B cell (primary cell): Measurements from ENCODE around the gene TMEM35A. TPM values are rescaled to one million over a fixed set of nuclear protein-coding genes. Genes with fewer than 3 reads are reported as not detected.
"Not testable (repeated sequence)": the region's sequence is repeated elsewhere in the genome, so short reads cannot be mapped to it uniquely, and the experiment has no call there.

Source experiments
- ATAC-seq: fragments of 200-7000 bp; cut with Tn5 transposase; one replicate; pipeline ENCODE4 v1.10.0; 2021; ENCODE audit warnings: low read depth, mild to moderate bottlenecking, moderate number of reproducible peaks, moderate library complexity
- CTCF ChIA-PET: fragments of 350-600 bp; sonication (Branson Sonifier 250); formaldehyde crosslinking; loops from one replicate; lab custom pipeline; 2021; ENCODE audit warnings: antibody characterized with exemption, inconsistent platforms; lab: Charles Lee
- POLR2A ChIA-PET: fragments of 350-600 bp; sonication (Branson Sonifier 250); formaldehyde crosslinking; loops from one replicate; lab custom pipeline; 2021; ENCODE audit warnings: antibody characterized with exemption; lab: Charles Lee
- DNase-seq: peaks from one replicate; pipeline ENCODE4 v3.0.0; 2013
- H2AFZ ChIP-seq: 2 replicates; pipeline ENCODE4 v1.6.1; 2012; ENCODE audit warnings: mild to moderate bottlenecking, low read depth, low read length; ENCODE audit not compliant: insufficient read depth, poor library complexity, severe bottlenecking
- H3K27ac ChIP-seq, 2 donors: 1 replicate in 1 of 2; 2 replicates in 1 of 2; pipeline ENCODE4 v1.5.1; 2012 to 2013; ENCODE audit warnings: low read length in 2 of 2, mild to moderate bottlenecking in 2 of 2, moderate library complexity in 1 of 2
- H3K27me3 ChIP-seq, 4 experiments: fragments of 200-600 bp in 1 of 4; sonication (generic) in 1 of 4; replicated peaks in 1 of 4; 1 replicate in 2 of 4; 2 replicates in 2 of 4; pipeline versions ENCODE4 v1.6.1 to v1.7.0; 2013 to 2016; ENCODE audit warnings: low read length in 3 of 4, mild to moderate bottlenecking in 2 of 4, mixed read lengths in 1 of 4, moderate library complexity in 1 of 4; ENCODE audit not compliant: insufficient read depth in 4 of 4, control insufficient read depth in 3 of 4; ENCODE audit errors: control extremely low read depth in 1 of 4
- H3K36me3 ChIP-seq, 2 experiments: replicated peaks in 1 of 2; 1 replicate in 1 of 2; 2 replicates in 1 of 2; pipeline versions ENCODE4 v1.6.1 to v1.7.1; 2013; ENCODE audit warnings: low read length in 1 of 2; ENCODE audit not compliant: insufficient read depth in 2 of 2, control insufficient read depth in 1 of 2; ENCODE audit errors: control extremely low read depth in 1 of 2, extremely low read depth in 1 of 2
- H3K4me1 ChIP-seq, 2 donors: fragments of 200-600 bp in 1 of 2; sonication (generic) in 1 of 2; 1 replicate in 1 of 2; 2 replicates in 1 of 2; pipeline versions ENCODE4 v1.5.1 to v1.6.1; 2013 to 2017; ENCODE audit warnings: low read length in 2 of 2; ENCODE audit not compliant: control insufficient read depth in 2 of 2, insufficient read depth in 2 of 2
- H3K4me2 ChIP-seq: replicated peaks from 2 replicates; pipeline ENCODE3; 2012; ENCODE audit warnings: mild to moderate bottlenecking, low read depth, low read length; ENCODE audit not compliant: poor library complexity, severe bottlenecking
- H3K4me3 ChIP-seq, 5 experiments: fragments of 200-600 bp in 1 of 5; sonication (generic) in 1 of 5; 1 replicate in 3 of 5; 2 replicates in 2 of 5; pipeline versions ENCODE4 v1.5.1 to v1.7.0; 2011 to 2016; ENCODE audit warnings: low read length in 4 of 5, mild to moderate bottlenecking in 4 of 5, low read depth in 2 of 5, control low read depth in 1 of 5, moderate library complexity in 1 of 5; ENCODE audit not compliant: insufficient read depth in 1 of 5; ENCODE audit errors: control extremely low read depth in 1 of 5, extremely low read depth in 1 of 5
- H3K79me2 ChIP-seq: fragments of 200-600 bp; sonication (generic); one replicate; pipeline ENCODE4 v1.6.0; 2016; ENCODE audit warnings: low read length; ENCODE audit not compliant: control insufficient read depth, insufficient read depth
- H3K9ac ChIP-seq: fragments of 200-600 bp; sonication (generic); 2 replicates; pipeline ENCODE4 v1.6.1; 2017; ENCODE audit warnings: mild to moderate bottlenecking, low read length, moderate library complexity
- H3K9me3 ChIP-seq, 3 donors: one replicate each; pipeline versions ENCODE4 v1.6.1 to v1.7.1; 2013; ENCODE audit warnings: low read length in 2 of 3; ENCODE audit not compliant: control insufficient read depth in 2 of 3, insufficient read depth in 1 of 3; ENCODE audit errors: control extremely low read depth in 1 of 3
- H4K20me1 ChIP-seq: 2 replicates; pipeline ENCODE4 v1.6.0; 2012; ENCODE audit warnings: mild to moderate bottlenecking, low read length; ENCODE audit not compliant: insufficient read depth, control insufficient read depth, poor library complexity, severe bottlenecking
- H3K27ac Mint-ChIP-seq: one replicate; pipeline ENCODE4 v1.8.0; 2021; ENCODE audit warnings: mixed read lengths
- H3K27me3 Mint-ChIP-seq: one replicate; pipeline ENCODE4 v1.8.0; 2021; ENCODE audit warnings: mixed read lengths
- H3K4me1 Mint-ChIP-seq: one replicate; pipeline ENCODE4 v1.8.0; 2021; ENCODE audit warnings: mixed read lengths
- H3K4me3 Mint-ChIP-seq: one replicate; pipeline ENCODE4 v1.8.0; 2021; ENCODE audit warnings: mixed read lengths
- H3K9me3 Mint-ChIP-seq: one replicate; pipeline ENCODE4 v1.8.0; 2022; ENCODE audit warnings: mixed read lengths; ENCODE audit not compliant: insufficient read depth
- EZH2 ChIP-seq: IDR thresholded peaks from 2 replicates; pipeline ENCODE4 v1.6.1; 2012; ENCODE audit warnings: borderline replicate concordance, low read depth, mild to moderate bottlenecking, moderate library complexity, low read length; ENCODE audit not compliant: insufficient read depth, poor library complexity, severe bottlenecking
- WGBS: methylation state at CpG from one replicate; pipeline ENCODE4 v1.1.5; 2013; ENCODE audit warnings: missing lambda C conversion rate; ENCODE audit not compliant: insufficient coverage; 5-methylcytosine and 5-hydroxymethylcytosine counted together
- intact Hi-C: fragments of 100-400 bp; cut with micrococcal nuclease; formaldehyde crosslinking; loops from one replicate; pipeline ENCODE4 v1.10.0; 2022
- polyA plus RNA-seq: library from polyadenylated mRNA; depleted of rRNA; stranded (reverse); fragments of >200 nt; gene quantifications from 2 replicates; pipeline ENCODE4 v1.2.3, GENCODE V29; 2012
- total RNA-seq, 2 donors: library from RNA; stranded (reverse); fragments of 120-200 nt in 1 of 2; gene quantifications; 1 replicate in 1 of 2; 2 replicates in 1 of 2; pipeline versions ENCODE4 v1.2.3 to v1.2.4, GENCODE V29; 2013 to 2022
- TF ChIP-seq, protein P1 (sequence below): fragments of 200-600 bp; IDR thresholded peaks from one replicate; pipeline ENCODE4 v1.8.0; 2022; ENCODE audit warnings: antibody characterized with exemption, mild to moderate bottlenecking

The TMEM35A gene
- total and polyA plus RNA-seq, 2 donors (not counting 1 experiment from before 2014, with no cell fraction given): not detected

DNA sequence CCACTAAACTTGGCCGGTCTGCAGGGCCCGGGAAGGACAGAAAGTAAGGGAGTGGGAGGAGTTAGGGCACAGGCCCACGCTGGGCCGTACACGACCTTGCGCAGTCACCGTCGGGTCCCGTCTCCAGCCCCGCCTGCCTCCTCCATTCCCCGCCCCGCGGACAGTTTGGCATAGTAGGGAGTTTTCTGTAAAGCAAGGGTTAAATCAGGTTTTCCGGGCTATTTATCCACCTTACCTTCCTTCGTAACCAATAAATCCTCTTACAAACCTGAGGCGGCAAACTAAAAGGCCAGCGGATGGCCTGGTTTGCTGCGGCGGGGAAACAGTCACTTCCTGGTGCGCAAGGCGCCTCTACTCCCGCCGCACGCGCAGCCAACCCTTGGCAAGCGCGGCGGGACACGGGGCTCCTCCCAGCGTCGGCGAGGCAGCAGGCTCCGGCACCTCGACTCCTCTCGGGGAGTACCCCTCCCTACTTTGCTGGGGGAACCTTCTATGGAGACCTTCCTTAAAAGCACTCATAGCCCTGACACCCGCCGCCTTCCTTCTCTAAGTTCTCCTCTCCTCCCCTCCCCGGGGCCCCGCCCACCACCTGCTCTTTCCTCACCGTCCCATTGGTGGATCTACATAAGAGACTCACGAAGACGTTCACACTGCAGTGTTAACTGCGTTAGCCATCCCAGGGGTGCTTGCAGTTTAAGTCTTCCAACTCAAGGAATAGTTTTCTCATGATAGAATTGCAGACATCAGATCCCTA is 27.0 kb upstream of the TMEM35A start, which contains the start of gene TRMT2B:
TRMT2B (minus strand) TSS at position 563 of the 754 bp plus-strand sequence. CDS start 9,822 bp downstream, outside the sequence.
- Histone ChIP-seq H3K4me2 (peak within 1 kb of the TSS; percentile 74), H2AFZ (peak within 1 kb of the TSS; percentile 85), H3K36me3 (peaks cover 0 to 6% of the 10 kb centered on the region in 2 experiments), H3K27me3 (no peaks in the 10 kb centered on the region), H3K4me1 (peaks cover 7 to 13% of the 10 kb centered on the region in 2 donors), H3K27ac (peak within 1 kb of the TSS; percentile 59 to 86), H4K20me1 (no peaks in the 10 kb centered on the region), H3K9me3 (no peaks in the 10 kb centered on the region), H3K4me3 (peak within 1 kb of the TSS; percentile 56 to 85 (median 76)), H3K9ac (peak within 1 kb of the TSS; percentile 72), H3K79me2 (peaks cover 7% of the 10 kb centered on the region)
- 0% methylated on average over 19 of the region's 43 CpGs for WGBS
- no peak for TF ChIP-seq EZH2
- TF ChIP-seq, protein P1, sequence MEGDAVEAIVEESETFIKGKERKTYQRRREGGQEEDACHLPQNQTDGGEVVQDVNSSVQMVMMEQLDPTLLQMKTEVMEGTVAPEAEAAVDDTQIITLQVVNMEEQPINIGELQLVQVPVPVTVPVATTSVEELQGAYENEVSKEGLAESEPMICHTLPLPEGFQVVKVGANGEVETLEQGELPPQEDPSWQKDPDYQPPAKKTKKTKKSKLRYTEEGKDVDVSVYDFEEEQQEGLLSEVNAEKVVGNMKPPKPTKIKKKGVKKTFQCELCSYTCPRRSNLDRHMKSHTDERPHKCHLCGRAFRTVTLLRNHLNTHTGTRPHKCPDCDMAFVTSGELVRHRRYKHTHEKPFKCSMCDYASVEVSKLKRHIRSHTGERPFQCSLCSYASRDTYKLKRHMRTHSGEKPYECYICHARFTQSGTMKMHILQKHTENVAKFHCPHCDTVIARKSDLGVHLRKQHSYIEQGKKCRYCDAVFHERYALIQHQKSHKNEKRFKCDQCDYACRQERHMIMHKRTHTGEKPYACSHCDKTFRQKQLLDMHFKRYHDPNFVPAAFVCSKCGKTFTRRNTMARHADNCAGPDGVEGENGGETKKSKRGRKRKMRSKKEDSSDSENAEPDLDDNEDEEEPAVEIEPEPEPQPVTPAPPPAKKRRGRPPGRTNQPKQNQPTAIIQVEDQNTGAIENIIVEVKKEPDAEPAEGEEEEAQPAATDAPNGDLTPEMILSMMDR: no peak
- Mint-ChIP-seq H3K4me3 (peak within 1 kb of the TSS; percentile 86), H3K27me3 (no peaks in the 10 kb centered on the region), H3K27ac (peak within 1 kb of the TSS; percentile 93), H3K9me3 (no peaks in the 10 kb centered on the region), H3K4me1 (peaks cover 25% of the 10 kb centered on the region)
- ATAC-seq (peak; percentile 83), DNase-seq (peak; percentile 85)
- CTCF ChIA-PET: no interaction called here
- POLR2A ChIA-PET: no interaction called here
- intact Hi-C loops: loop anchor here (1.0 to 5.0 kb wide), 3 partner anchors 47 to 356 kb away; partner anchors contain the start of genes CENPI, CSTF2, GLA and HNRNPH2

DNA sequence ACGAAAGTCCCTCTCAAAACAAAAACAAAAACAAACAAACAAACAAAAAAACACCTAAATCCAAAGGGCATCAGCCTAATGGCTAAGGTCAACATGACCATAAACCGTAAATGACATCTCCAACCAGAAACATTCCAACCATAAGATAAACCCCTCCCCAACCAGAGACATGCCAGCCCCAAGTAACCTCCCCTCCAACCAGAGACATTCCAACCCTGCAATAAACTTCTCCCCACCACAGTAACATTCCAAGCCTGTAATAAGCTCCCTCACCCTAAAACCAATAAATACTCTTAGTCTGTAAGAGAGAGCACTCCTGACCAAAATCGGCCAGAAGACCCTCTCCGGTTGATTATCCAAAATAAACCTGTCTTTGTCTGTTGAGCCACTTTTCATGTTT is 22.1 kb upstream of the TMEM35A start:
- H3K9ac ChIP-seq, H3K27ac Mint-ChIP-seq, H3K27me3 ChIP-seq, H3K79me2 ChIP-seq, H3K4me3 Mint-ChIP-seq, intact Hi-C loops, H3K27ac ChIP-seq, H4K20me1 ChIP-seq, POLR2A ChIA-PET, H3K9me3 Mint-ChIP-seq, ATAC-seq, H3K4me3 ChIP-seq, H3K27me3 Mint-ChIP-seq, CTCF ChIA-PET, H3K4me2 ChIP-seq, H3K36me3 ChIP-seq, DNase-seq, H3K9me3 ChIP-seq: not testable (repeated sequence)
- Histone ChIP-seq H3K4me1 (peaks cover 9 to 13% of the 10 kb centered on the region in 2 donors), H2AFZ (peak overlapping the region; percentile 17)
- WGBS: 90% methylated on average over 1 of the region's 4 CpGs
- peaks cover 13% of the 10 kb centered on the region for H3K4me1 Mint-ChIP-seq
